ENCODE results near the gene EVL.

Gene EVL

GRCh38 chr14:100132903-100133510, 67.8 kb downstream of the EVL start:
- no peak for DNase-seq

GRCh38 chr14:100134586-100134985, 69.4 kb downstream of the EVL start:
- DNase-seq, result no peak

GRCh38 chr14:100135073-100135472, 69.9 kb downstream of the EVL start:
- no peak for DNase-seq

GRCh38 chr14:100135784-100136183, 70.6 kb downstream of the EVL start:
- no peak for DNase-seq

- DNase-seq, result no peak
Observed at GRCh38 chr14:100137173-100137572, 72.0 kb downstream of the EVL start.

GRCh38 chr14:100138082-100138787, 73.0 kb downstream of the EVL start:
- DNase-seq, result no peak

- DNase-seq, result no peak
Observed at GRCh38 chr14:100138955-100139354, 73.7 kb downstream of the EVL start.

GRCh38 chr14:100140452-100141078, 75.3 kb downstream of the EVL start:
- no peak for DNase-seq

- DNase-seq, result no peak
Observed at GRCh38 chr14:100141098-100141497, 75.9 kb downstream of the EVL start.

GRCh38 chr14:100142073-100143040, 77.1 kb downstream of the EVL start:
- DNase-seq, result no peak

GRCh38 chr14:100143523-100143922, 78.3 kb downstream of the EVL start:
- no peak for DNase-seq

- DNase-seq, result no peak
Observed at GRCh38 chr14:100143934-100144333, 78.7 kb downstream of the EVL start.

- no peak for DNase-seq
Observed at GRCh38 chr14:100144645-100144995, 79.4 kb downstream of the EVL start.

GRCh38 chr14:100144996-100145646, 79.9 kb downstream of the EVL start:
- no peak for DNase-seq

GRCh38 chr14:100145682-100146464, 80.7 kb downstream of the EVL start:
- DNase-seq, result no peak

- DNase-seq, result no peak
Observed at GRCh38 chr14:100146531-100147091, 81.4 kb downstream of the EVL start.

GRCh38 chr14:100147181-100147631, 82.0 kb downstream of the EVL start:
- DNase-seq, result no peak

- DNase-seq, result no peak
Observed at GRCh38 chr14:100147691-100148464, 82.7 kb downstream of the EVL start.

- DNase-seq, result no peak
Observed at GRCh38 chr14:100148837-100149731, 83.9 kb downstream of the EVL start.

All from 8988T (cell line).